CD4-positive, alpha-beta T cell treated with Interleukin-2 at 100 ng/mL for 4 hours (primary cell): Measurements from ENCODE around the gene ANAPC13.

Experiments used
- DNase-seq: peaks from one replicate; pipeline ENCODE4 v3.0.0-alpha.2; 2020; ENCODE audit warnings: low spot score

The ANAPC13 gene, protein sequence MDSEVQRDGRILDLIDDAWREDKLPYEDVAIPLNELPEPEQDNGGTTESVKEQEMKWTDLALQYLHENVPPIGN

GRCh38 chr3:134485718-134486576 is at the start of gene ANAPC13, which contains the start of gene CEP63:
Gene ANAPC13, minus strand, starts transcription at chr3:134485985. Its CDS starts 3,081 bp downstream, at chr3:134482904.
Gene CEP63, plus strand, starts transcription at chr3:134486057. Its CDS starts 9,264 bp downstream, at chr3:134495321.
- peak; percentile 97 for DNase-seq

GRCh38 chr3:134535186-134535970 is 49.6 kb upstream of the ANAPC13 start:
- no peak for DNase-seq

GRCh38 chr3:134533493-134533892 is 47.7 kb upstream of the ANAPC13 start:
- DNase-seq, result no peak

GRCh38 chr3:134527538-134528186 is 41.9 kb upstream of the ANAPC13 start:
- DNase-seq, result no peak

DNA sequence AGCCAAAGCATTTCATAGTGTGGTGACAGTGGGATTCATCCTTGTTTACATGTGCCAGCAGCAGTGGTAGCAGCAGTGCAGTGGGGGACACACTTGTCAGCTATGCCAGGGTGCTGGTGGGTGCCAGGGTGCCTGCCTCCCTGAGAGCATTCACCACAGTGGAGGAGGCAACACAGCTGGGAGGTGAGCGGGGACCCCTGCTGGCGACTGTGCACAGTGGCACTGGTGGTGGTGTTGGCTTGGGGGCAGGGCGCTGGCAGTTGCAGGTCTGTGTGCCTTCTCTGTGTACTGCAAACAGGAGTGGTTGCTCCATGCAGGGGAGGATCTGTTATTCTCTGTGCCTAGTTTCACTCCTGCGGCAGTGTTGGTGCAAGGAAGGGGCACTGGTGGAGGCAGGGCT is 41.3 kb upstream of the ANAPC13 start:
- DNase-seq, result no peak

DNA sequence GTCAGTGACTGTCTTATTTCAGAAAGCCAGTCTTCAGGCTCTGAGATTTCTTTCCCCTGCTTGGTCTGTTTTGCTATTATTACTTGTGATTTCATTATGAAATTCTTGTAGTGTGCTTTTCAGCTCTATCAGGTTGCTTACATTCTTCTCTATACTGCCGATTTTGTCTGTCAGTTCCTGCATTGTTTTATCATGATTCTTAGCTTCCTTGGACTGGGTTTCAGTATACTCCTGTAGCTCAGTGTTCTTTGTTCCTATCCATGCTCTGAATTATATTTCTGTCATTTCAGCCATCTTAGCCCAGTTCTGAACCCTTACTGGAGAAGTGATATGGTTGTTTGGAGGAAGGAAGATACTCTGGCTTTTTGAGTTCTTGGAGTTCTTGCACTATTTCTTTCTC is 40.5 kb upstream of the ANAPC13 start:
- no peak for DNase-seq

DNA sequence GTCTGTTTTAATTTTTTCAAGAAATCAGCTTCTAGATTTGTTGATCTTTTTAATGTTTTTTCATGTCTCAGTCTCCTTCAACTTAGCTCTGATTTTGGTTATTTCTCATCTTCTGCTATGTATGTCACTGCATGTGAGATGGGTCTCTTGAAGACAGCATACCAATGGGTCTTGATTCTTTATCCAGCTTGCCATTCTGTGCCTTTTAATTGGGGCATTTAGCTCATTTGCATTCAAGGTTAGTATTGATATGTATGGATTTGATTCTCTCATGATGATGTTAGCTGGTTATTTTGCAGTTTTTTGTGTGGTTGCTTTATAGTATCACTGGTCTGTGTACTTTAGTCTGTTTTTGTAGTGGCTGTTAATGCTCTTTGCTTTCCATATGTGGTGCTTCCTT is 39.5 kb upstream of the ANAPC13 start:
- no peak for DNase-seq

GRCh38 chr3:134522541-134522940 is 36.8 kb upstream of the ANAPC13 start:
- no peak for DNase-seq

DNA sequence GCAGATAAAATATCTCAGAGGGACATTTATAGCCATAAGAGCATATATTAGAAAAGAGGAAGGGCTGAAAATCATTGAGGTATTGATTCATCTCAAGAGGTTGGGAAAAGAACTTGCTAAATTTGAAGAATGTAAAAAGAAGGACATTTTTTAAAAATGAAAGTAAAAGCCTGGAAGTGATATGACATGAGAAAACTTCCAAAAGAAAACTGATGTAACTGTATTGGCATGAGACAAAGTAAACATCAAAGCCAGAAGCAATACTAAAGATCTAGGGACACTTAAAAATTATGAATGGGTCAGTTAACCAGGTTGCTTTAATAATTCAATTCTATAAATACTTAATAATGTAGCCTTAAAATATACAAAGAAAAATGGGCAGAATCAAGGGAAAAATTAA is 32.0 kb upstream of the ANAPC13 start:
- DNase-seq, result no peak

DNA sequence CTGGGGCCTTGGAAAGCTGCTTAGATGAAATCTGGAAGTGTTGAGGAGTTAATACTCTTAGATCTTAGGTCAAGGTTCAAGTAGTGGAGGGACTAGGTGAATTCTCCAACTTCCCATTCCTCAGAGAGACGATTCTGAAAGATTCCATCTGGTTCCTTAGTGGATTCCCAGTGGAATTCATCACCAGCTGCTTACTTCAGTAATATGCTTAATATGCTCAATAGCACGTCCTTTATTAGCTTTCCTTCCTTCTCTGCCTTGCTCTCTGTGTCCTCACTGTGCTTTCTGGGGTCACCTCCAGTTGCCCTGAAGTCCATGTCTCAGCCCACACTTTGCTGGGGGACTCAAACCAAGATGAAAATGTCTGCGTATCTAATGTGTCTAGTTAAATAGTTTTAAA is 31.1 kb upstream of the ANAPC13 start:
- no peak for DNase-seq

DNA sequence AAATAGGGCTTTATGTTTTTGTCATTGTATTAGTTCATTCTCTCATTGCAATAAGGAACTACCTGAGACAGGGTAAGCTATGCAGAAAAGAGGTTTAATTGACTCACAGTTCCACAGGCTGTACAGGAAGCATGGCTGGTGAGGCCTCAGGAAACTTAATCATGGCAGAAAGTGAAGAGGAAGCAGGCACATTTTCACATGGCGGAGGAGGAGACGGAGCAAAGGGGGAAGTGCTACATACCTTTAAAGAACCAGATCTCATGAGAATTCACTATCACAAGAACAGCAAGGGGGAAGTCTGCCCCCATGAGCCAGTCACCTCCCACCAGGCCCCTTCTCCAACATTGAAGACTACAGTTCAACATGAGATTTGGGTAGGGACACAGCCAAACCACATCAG is 25.7 kb upstream of the ANAPC13 start:
- DNase-seq, result no peak

GRCh38 chr3:134505485-134505884 is 19.7 kb upstream of the ANAPC13 start:
- no peak for DNase-seq

GRCh38 chr3:134504132-134504531 is 18.3 kb upstream of the ANAPC13 start:
- DNase-seq, result no peak

GRCh38 chr3:134503266-134503665 is 17.5 kb upstream of the ANAPC13 start:
- no peak for DNase-seq

DNA sequence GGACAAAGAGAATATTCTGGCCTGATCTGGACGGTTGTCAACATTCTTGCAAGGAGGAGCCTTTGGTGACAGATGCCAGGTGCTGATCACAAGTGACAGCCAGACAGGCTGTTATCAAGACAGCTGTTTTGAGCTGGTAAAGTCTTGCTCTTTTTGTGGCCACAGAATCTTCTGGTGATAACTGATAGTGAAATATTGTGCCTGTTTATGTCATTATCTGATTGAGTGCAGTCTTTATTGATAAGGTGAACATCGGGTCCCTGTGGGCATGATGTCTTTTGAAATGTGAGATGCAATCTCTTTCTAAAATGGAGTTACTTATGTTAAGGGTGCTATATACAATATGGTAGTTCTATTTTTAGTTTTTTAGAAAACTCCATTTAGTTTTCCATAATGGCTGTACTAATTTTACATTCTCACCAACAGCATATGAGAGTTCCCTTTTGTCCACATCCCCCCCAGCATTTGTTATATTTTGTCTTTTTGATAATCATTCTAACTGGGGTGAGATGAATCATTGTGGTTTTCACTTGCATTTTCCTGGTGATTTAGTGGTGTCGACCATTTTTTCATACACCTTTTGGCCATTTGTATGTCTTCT is 10.8 kb upstream of the ANAPC13 start:
- DNase-seq, result peak; percentile 2

DNA sequence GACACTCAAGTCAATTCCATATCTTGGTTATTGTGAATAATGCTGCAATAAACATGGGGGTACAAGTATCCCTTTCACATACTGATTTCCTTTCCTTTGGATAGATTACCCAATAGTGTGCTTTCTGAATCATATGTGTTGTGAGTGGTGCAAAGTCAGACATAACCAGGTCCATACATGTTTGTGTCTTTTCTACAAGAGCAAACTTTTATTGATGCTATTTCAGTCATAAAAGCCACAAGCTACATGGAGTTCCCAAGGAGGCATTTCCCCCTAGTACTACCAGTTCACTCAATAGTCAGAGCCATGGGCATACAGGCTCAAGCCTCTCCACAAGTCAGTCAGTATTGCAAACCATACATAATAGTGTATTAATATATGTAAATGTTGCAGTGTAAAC is 10.2 kb upstream of the ANAPC13 start:
- DNase-seq, result no peak

DNA sequence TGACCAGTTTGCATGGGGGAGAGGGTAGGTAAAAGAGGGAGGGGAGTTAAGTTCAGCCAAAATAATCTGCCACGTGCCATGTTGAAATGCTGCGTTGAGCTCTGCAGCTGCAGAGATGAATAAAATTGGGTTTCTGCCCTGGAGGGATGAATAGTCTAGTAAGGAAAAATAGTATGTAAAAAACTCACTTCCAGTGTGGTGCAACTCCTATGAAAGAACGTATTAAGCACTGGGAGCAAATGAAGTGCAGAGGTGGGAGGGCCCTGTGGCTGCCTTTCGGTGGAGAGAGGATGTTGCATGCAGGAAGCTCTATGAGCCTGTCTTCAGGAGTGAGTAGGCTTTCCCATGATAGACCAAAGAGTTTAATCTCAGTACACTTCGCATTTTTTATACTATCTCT is 8.7 kb upstream of the ANAPC13 start:
- no peak for DNase-seq

GRCh38 chr3:134487406-134487805 is 1.6 kb upstream of the ANAPC13 start:
- DNase-seq, result no peak

DNA sequence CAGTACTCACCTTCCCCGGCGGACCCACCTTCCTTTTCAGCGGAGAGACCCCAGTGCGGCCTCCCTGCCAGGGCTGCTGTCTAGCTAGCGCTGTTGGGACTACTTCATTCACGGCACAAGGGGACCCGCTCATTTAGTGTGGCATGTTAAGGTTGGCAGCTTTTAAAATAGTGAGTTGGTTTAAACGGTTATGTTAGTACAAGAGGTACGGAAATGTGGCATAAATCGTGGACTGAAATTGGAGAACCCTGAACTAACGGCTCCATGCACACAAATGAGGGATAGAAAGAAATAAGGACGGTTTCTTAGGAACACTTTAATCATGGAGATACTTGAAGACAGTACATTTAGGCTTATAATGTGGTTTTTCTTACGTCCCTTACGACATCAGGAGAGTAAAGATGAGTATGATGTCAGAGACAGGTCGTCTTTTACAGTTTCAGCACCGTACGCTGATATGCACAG is 824 bp upstream of the ANAPC13 start:
- DNase-seq, result peak; percentile 22

- DNase-seq, result peak; percentile 96
Measured at GRCh38 chr3:134485075-134485717, 589 bp downstream of the ANAPC13 start.

DNA sequence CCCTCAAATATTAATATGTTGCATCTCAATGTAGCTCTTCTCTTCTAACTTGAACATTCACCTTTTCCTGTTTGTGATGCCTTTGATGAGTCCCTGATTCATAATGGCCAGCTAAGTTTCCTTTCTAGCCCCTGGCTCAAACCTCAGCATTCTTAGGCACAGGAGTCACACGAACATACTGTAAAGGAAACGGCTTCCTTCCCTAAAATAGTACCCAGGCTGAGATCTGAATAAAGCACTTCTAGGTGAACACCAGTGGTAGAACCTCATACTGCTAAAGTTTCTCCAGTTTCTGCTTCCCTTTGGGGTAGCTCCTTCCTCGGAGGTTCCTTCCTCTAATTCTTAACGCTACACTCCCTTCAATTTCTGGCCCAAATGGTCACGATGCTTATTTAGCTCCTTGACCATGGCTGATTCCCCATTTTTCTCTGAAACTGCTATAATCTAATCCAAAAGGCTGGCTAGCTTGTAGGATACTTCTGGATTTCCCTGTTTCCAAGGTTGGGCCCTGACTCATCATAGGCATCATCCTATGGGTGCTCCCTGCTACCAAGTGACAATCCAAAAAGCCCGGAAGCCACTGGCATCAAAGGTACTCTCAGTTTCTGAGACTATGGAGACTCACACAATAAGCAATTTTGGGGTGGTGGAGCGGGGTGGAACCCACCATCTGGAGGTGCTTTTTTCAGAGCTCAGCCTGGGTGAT is 2.4 kb downstream of the ANAPC13 start:
- DNase-seq, result no peak
